Jurkat, Clone E6-1 (cell line): Measurements from ENCODE around the gene TPST1.

Experiments
- DNase-seq: peaks from one replicate; pipeline ENCODE4 v3.0.0-alpha.2; 2011; ENCODE audit warnings: low read depth, low spot score
- H3K4me3 ChIP-seq: 2 replicates; pipeline ENCODE4 v1.5.1; 2011; ENCODE audit warnings: mild to moderate bottlenecking, low read length, control low read depth, moderate library complexity

TPST1 gene

DNA sequence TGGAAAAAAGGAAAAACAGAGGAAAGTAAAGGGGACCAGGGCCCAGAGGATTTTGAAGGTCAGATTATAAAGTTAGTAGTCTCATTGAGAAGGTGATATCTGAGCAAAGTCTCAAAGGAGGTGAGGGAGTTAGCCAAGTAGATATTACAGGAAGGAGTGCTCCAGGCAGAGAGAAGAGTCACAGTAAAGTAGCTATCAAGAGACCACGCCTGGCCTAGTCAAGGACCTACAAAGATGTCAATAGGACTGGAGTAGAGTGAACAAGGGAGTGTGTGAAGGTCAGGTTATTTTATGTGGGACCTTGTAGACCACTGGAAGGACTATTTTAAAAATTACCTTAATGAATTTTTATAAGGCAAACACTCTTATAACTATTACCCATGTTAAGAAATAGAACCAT, 64.8 kb downstream of the TPST1 start:
- H3K4me3 ChIP-seq: no peak overlapping the region
- DNase-seq: no peak

DNA sequence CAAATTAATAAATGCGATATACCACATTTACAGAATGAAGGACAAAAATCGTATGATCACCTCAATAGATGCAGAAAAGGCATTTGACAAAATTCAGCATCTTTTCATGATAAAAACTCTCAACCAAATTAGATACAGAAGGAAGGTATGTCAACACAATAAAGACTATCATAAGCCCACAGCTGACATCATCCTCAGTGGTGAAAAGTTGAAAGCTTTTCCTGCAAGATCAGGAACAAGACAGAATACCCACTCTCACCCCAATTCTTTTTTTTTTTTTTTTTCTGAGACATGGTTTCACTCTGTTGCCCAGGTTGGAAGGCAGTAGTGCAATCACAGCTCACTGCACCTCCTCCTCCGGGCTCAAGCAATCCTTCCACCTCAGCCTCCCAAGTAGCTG, 67.2 kb downstream of the TPST1 start:
- DNase-seq: no peak
- no peak overlapping the region for H3K4me3 ChIP-seq

DNA sequence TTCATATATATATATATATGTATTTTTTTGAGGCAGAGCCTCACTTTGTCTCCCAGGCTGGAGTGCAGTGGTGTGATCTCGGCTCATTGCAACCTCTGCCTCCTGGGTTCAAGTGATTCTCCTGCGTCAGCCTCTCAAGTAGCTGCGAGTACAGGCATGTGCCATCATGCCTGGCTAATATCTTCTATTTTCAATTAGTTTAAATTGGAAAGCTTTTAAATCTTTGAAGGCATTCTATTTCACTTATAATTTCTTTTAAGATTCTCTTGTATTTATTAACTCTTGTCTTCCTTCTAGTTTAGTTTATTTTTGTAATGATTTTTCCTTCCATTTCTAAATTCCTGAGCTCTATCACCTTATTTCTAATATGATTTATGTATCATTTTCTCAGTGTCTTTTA, 71.2 kb downstream of the TPST1 start:
- DNase-seq: no peak
- H3K4me3 ChIP-seq: no peak overlapping the region

DNA sequence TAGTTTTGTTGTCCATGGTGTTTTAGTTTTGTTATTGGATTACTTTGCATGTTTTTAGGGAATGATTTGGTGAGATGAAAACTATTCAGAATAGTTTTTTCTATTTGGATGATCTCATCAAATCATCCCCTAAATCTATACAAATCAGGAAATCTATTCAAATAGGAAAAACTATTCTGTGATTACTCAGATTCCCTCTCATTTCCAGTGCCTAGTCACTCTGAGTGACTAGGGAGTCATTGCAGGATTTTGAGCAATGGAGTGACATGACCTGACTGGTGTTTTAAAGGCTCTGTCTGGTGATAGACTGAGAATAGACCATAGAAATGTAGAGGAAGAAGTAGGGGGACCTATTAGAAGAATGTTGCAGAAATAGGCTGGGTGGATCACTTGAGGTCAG, 72.4 kb downstream of the TPST1 start:
- DNase-seq: no peak
- H3K4me3 ChIP-seq: no peak overlapping the region

DNA sequence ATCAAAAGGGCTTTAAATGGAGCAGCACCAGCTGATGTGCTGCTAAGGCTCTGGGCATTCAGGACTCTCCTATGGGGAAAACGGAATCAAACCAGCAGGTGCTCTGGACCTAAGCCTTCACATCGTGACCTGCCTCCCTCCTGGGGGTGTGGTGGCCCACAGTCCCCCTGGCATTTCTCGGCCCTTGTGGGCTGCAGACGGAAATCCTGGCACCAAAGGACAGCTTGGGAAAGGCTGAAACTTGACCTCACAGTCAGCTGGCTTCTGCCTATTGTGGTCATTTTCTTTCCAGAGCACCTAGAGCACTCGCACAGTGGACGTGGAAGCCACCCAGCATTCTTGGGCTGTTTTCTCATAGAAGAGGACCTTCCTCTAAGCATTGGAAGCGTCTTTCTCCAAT, 74.8 kb downstream of the TPST1 start:
- no peak overlapping the region for H3K4me3 ChIP-seq
- no peak for DNase-seq

DNA sequence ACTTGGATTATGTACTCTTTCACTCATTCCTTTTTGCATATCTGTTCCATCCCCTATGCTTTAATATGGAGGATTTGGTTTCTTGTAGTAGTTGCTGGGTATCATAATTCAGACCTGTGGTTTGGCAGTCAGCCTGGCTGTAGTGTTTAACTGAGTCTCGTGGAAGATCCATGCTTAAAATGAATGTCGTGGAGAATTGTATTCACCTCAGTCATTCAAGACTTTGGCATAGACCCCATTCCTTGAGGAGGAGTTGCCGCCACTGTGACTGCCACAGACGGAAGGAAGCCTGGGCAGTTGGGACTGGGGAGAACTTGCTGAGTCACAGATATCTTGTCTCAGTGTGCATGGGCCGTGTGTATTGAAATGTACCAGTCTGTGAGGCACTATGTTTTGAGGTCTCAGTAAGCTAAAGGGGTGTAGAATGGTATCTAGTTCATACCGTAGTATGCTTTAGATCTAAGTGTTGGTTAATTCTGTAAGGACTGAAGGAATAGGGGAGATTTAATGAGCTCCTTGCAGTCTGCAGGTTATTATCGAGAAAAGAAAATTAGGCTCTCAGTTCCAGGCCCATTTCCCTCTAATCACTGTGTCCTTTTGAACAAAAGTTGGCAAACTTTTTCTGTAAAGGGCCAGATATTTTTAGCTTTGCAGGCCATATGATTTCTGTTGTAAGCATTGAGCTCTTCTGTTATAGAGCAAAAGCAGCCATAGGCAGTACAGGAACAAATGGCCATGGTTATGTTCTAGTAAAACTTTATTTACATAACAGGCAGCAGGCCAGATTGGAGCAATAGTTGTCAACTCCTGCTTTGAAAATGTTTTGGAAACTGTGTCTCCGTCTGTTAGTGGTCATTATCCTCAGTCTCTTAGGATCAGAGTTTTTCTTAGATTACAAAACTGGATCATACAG, 76.8 kb downstream of the TPST1 start:
- DNase-seq: no peak
- no peak overlapping the region for H3K4me3 ChIP-seq

DNA sequence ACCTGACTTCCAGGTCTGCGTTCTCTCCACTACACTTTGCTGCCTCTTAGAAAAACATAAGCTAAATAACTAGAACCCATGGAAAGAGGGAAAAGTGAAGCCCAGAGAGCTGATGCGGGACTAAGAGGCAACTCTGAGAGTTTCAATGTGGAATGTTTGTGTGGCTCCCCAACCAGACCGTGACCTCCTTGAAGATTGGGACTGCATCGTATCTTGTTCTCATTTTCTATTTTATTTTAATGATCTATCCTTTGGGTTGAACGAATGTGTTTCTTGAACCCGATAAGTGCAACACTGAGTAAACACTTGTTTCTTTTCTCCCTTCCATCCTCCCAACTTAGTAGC, 77.4 kb downstream of the TPST1 start:
- no peak overlapping the region for H3K4me3 ChIP-seq

DNA sequence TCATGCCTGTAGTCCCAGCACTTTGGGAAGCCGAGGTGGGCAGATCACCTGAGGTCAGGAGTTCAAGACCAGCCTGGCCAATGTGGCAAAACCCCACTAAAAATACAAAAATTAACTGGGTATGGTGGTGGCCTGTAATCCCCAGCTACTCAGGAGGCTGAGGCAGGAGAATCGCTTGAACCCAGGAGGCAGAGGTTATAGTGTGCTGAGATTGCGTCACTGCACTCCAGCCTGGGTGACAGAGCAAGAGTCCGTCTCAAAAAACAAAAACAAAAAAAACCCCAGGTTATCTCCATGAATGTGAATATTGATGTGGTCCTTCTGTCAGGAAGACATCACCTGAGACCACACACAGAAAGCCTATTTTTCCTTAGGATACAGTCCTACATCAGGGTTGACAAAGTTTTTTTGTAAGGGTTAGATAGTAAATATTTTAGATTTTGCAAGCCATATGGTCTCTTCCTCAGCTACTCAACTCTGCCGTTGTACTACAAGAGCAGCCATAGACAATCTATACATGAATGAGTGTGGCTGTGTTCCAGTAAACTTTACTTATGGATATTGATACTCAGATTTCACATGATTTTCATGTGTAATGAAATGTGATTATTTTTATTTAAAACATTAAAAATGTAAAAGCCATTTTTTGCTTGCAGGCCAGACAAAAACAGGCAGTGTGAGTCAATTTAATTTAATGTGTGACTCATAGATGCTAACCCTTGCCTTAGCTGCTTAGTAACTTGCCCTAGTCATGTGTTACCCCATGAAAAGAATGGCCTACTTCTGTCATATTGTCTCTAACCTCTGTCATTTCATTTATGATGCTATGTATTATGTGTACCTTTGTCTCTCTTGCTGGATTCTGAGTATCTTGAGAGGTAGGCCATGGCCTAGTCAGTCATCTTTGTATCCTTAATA, 78.1 kb downstream of the TPST1 start:
- H3K4me3 ChIP-seq: no peak overlapping the region
- DNase-seq: no peak

More for the DNA sequence above, 77.4 kb downstream of the TPST1 start:
- DNase-seq: no peak

DNA sequence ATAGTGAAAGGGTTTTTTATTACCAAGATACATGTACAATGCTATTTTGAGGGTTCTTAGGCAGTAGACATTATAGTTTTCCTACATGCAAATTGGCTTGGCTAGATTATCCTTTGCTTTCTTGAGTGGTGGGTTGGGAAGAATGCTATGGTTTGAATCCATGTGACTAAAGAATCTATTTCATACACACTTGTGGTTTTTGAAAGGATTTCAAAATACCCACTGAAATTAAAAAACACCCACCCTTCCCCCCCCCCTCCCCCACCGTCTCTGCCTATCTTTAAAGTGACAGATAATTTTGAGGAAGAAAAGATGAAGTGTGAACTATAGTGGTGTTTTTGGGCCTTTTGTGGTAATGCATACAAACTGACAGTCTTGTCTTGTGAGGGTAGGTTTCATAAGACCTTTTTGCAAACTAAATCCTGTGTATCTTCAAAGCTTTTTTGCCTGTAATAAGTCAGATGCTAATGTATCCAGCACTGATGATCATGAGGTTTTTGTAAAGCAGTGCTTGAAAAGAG, 90.9 kb downstream of the TPST1 start:
- no peak overlapping the region for H3K4me3 ChIP-seq
- DNase-seq: no peak

DNA sequence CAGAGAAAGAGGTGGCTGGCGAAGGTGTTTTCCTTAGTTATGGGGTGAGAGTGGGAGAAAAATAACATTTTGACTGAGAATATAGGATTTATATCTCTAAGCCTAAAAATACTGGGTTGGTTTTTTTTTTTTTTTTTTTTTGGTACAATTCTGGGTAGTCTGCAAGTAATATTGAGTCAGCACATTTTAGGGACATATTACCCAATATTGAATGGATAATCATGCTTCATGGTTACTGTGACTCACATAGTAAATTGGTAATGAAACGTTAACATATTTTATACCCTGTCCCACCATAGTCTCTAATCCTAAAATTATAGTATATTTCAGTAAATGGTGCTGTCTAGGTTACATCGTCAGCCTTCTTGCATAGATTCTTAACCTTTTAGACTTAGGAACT, 91.4 kb downstream of the TPST1 start:
- H3K4me3 ChIP-seq: no peak overlapping the region
- DNase-seq: no peak

DNA sequence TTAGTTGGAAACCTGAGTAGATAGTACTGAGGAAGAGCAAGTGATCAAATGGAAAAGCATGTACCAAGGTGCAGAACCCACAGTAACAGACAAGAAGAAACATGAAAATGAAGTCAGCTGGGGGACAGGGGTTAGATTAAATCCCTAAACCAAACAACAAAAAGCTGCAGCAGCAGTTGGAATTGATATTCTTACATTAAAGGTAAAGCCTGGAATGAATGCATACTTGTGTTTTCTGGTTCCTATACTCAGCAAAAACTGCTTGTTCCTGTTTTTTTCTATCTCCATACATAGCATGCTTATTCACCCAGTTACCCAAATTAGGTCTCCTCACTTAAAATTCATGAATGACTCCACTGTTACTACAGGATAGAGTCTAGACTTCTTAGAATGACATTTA, 92.4 kb downstream of the TPST1 start:
- no peak overlapping the region for H3K4me3 ChIP-seq
- no peak for DNase-seq

DNA sequence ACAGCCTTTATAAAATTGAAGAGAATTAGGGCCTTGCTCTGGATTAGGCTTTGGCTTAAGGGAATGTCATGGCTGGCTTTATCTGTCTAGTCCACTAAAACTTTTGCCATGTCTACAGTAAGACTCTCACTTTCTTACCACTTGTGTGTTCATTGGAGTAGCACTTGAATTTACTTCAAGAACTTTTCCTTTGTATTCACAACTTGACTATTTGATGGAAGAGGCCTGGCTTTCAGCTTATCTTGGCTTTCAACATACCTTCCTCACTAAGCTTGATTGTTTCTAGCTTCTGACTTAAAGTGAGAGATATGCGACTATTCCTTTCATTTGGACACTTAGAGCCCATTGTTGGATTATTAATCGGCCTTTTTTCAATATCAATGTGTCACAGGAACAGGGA, 96.1 kb downstream of the TPST1 start:
- H3K4me3 ChIP-seq: no peak overlapping the region
- no peak for DNase-seq

DNA sequence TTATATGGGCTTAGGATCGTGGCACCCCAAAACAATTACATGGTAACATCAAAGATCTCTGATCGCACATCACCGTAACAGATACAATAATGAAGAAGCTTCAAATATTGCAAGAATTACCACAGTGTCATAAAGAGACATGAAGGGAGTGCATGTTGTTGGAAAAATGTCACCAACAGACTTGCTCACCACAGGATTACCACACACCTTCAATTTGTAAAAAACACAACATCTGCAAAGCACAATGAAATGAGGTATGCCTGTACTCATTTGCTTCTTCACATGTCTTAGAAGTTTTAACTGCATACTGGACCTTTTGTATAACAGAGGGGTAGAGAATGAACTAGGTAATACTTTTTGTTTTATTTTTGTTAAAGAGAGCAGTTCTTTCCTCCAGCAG, 96.6 kb downstream of the TPST1 start:
- no peak overlapping the region for H3K4me3 ChIP-seq
- DNase-seq: no peak

DNA sequence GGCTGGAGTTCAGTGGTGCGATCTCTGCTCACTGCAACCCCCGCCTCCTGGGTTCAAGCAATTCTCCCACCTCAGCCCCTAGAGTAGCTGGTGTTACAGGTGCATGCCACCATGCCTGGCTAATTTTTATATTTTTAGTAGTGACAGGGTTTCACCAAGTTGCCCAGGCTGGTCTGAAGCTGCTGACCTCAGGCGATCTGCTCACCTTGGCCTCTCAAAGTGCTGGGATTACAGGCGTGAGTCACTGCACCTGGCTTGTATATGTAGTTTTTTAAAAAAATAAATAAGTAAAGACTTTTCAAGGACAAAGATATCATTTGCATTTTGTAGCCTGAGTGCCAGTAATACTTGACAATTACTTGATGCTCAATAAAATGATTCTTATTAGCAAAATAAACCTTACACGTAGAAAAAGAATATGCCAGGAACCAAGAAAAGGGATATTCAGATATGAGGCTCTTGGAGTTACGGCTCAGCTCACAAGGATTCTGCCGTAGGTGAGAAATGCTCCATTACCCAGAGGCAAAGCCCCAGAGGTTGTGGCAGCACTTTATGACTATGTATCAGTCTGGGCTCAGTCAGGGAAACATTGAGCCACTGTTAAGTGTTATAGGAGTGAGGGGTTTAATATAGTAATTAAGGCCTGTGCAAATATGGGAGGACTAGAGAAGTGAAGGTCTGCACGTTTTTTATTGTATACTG, 98.5 kb downstream of the TPST1 start:
- DNase-seq: no peak
- H3K4me3 ChIP-seq: no peak overlapping the region

DNA sequence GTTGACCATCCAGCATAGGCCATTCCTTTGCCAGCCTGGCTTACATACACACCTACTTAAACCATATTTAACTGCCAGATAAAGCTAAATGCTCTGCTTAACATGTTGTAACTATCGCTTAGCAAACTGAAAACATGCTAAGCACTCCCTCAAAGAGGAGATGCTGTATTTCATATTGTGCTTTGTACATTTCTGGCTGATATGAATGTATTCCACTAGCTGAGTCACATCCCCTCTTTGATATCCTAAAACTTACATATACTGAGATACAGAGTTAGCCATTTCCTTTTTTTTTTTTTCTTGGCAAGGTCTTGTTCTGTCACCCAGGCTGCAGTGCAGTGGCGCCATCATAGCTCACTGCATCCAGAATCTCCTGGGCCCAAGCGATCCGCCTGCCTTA, 99.4 kb downstream of the TPST1 start:
- DNase-seq: no peak
- no peak overlapping the region for H3K4me3 ChIP-seq

DNA sequence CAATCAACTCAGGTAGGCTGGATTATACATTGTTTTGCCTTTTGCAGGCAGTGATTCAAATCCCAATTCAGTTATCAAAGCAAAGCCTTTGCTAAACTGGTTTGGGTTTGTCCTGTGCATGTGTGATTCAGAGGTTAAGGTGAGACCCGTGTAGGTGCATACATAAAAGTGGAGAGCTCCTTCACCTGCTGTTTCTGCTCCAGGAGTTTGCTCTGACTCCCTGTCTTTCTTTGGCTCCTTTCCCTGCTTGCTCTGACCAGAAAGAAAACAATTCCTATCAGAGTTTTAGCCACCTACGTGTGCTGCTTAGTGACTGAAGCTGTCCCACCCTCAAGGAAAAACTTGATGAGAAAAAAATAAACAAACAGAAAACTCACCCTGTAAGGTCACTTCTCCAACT, 101.1 kb downstream of the TPST1 start:
- H3K4me3 ChIP-seq: no peak overlapping the region
- no peak for DNase-seq

DNA sequence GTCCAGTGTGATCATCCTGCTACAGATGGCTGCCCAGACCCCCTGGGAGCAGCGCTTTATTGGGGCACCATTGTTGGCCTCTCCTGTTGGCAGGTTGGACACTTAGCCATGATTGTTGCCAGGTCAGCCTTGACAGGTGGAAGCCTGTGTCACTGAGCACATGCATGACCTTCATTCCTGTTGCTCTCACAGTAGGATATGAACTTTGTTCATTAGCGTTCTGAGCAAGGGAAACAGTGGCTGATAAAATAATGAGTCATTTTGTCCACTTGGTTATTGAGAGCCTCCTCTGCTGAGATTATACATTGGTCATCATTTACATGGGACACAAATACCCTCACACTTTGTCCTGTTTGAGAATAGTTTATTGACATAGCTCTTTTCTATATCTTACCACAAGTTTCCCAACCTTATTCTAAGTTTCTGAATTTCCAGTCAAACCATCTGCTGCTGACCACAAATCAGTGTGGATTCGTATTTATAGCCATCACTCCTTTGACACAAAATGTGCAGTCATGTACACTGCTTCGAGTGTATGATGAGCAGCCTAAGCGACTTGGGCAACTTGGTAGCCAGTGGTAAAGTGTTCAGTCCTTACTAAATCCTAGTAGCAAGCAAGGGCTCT, 102.6 kb downstream of the TPST1 start:
- DNase-seq: no peak

DNA sequence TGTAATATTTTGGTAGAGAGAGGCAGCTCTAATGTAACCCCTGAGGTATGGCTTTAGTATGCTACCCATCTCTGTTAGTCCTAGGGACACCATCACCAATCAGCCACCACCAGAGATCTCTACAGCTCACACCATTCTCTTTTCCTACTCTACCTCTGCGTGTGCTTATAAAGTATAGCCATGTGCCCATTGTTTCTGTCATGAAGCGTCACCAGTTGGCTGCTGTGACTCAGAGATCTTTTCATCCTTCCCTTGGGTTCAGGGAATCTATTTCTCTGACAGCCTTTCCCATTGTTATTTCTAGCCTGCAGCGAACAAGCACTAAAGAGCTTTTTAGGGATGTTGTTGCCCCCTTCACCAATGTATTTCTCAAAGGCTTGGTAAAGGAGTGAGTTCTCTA, 103.3 kb downstream of the TPST1 start:
- no peak overlapping the region for H3K4me3 ChIP-seq
- DNase-seq: no peak

More for the DNA sequence above, 102.6 kb downstream of the TPST1 start:
- no peak overlapping the region for H3K4me3 ChIP-seq

DNA sequence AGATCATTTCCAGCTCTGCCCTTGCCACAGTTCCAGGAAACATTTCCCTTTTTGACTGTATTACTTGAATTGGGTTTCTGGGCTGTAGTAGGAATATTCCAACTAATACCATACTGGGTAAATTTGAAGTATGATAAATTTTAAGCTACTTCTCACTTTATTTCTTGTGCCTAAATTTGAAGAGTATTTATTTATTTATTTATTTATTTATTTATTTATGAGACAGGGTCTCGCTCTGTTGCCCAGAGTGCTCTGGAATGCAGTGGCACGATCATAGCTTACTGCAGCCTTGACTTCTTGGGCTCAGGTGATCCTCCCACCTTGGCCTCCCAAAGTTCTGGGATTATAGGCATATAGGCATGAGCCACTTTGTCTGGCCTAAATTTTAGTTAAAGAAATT, 105.5 kb downstream of the TPST1 start:
- no peak overlapping the region for H3K4me3 ChIP-seq
- DNase-seq: no peak
